HG02943 (cell line): ENCODE results near the gene CX3CR1.

ENCODE experiments used
- ATAC-seq: cut with Tn5 transposase; IDR thresholded peaks from one replicate; pipeline ENCODE4 v1.9.1; 2021; ENCODE audit warnings: mild to moderate bottlenecking, low read depth, moderate library complexity; ENCODE audit not compliant: unreplicated experiment

CX3CR1 gene

GRCh38 chr3:39271363-39271914, 8.4 kb downstream of the CX3CR1 start:
- ATAC-seq, result no peak

GRCh38 chr3:39269528-39269927, 10.3 kb downstream of the CX3CR1 start:
- no peak for ATAC-seq

DNA sequence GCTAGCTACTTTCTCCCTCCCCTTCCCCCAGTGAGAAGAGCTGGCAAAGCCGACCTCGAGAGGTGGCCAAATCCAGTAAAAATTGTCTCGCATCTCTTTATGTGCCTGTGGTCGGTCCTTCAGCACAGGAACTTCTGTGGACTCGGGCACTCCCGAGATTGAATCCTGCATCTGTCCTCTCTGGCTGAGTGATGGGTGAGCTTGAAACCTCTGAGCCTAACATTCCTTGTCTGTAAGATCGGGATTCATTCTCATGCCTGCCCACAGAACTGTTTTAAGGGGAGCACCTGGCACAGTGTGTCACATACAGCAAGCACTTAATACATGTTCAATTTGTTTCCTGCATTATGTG, 11.3 kb downstream of the CX3CR1 start:
- no peak for ATAC-seq

DNA sequence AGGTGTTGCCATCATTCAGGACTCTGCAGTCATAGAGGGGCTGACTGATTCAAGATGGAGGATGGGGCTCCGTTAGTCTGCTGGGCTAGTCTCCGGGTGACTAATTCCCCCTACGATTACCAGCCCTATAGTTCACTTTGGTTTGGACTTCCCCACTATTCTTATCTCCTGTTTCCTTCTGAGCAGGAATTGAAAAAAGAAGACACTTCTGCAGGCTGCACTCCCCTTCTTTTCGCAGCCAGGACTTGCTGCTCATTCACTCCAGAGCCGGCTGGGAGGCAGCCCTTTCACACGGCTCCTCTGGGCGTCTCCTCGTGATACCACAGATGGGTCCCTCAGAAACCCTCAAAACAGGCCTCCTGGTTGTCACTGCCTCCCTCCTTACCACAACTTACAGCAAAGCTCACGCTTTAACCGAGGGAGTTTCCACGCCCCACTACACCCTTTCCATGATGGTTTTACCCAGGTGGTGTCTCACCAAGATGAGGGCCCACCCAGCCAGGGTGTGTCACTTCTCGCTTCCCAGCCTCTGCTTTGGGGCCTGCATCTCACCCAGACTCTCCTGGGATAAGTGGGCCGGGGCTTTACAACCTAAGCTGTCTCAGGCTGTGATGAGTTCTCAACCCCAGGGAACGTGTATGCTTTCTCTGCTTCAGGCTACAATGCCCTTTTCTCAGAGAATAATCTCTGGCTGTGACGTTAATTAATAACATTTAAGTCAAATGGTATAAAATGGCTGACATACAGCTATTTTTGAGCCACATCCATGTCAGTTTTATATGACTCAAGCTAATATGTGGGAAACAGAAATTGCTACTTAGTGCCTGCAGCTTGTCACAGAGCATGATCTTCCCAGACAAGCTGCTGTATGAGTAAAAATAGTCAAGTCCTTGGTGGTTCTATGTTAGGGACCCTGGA, 11.9 kb downstream of the CX3CR1 start:
- ATAC-seq, result no peak

DNA sequence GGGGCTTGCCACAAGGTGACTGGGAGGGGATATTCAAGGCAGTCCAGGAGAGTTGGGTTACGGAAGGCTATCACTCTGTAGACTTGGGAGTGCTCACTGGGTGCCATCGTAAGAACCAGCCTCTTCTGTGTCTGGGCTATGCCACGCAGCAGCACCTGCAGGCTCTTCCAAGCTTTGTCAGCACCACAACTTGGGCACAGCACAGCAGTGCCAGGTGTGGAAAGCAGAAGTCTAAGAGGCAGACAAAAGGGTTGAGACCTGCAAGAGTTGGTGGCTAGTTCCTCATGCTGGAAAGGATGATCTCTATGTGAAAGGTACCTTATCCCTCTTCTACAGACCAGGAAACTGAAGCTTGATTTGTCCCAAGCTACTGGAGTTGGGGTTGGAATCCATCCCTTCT, 15.8 kb downstream of the CX3CR1 start:
- ATAC-seq, result no peak

DNA sequence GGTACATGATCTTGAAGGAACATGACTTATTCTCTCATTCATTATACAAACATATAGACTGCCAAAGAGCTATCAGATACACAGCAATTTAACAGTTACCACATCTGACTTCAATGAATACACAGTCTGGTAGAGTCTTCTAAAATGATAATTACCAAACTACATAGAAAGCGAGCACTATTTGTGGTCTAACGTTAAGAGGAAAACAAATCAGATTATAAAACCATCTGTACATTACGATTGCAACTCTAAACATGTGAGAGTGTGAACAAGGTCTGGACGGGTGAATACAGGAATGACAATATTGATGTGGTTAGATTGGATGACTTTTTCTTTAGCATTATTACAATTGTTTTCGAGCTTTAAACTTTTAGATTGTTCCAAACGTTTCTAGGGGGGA, 16.3 kb downstream of the CX3CR1 start:
- no peak for ATAC-seq

DNA sequence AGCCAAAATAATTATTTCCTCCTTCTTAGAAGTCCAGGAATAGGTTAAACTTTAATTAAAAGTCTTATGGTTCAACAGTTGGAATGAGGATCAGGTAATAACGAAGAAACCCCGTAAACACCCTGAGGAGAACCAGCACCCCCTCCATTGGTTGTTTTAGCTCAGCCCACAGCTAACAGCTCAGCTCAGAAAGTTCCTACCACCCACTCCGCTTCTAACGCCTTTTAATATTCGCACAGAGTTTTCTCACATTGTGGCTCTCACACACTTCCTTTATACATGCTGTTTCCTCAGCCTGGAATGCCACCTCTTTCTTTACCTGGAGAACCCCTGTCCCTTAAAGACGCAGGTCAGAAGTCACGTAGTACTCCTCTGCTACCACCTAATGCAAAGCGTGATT, 17.0 kb downstream of the CX3CR1 start:
- no peak for ATAC-seq

DNA sequence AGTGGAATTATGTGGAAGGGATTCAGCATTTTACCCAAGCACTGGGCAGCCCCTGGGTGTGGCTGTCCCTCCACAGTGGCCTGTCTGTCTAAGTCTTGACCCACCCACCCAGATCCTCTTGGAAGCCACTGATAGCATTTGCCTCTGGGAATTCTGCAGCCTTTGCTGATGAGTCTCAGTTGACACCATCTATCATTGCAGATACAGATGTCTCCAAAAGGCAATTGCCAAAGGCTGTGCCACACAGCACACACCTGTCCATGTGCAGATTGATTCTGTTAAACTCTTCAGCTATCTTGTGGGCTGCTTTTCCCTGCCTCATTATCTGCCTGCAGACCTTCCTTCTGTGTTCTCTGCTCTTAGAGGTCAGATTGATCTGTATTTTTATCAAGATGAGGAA, 18.1 kb downstream of the CX3CR1 start:
- ATAC-seq, result no peak

GRCh38 chr3:39260957-39261356, 18.9 kb downstream of the CX3CR1 start:
- no peak for ATAC-seq

GRCh38 chr3:39260318-39260717, 19.5 kb downstream of the CX3CR1 start:
- no peak for ATAC-seq

GRCh38 chr3:39255503-39256325, 24.1 kb downstream of the CX3CR1 start:
- peak; percentile 98 for ATAC-seq

- no peak for ATAC-seq
These were observed 24.9 kb downstream of the CX3CR1 start for GRCh38 chr3:39254806-39255449.

DNA sequence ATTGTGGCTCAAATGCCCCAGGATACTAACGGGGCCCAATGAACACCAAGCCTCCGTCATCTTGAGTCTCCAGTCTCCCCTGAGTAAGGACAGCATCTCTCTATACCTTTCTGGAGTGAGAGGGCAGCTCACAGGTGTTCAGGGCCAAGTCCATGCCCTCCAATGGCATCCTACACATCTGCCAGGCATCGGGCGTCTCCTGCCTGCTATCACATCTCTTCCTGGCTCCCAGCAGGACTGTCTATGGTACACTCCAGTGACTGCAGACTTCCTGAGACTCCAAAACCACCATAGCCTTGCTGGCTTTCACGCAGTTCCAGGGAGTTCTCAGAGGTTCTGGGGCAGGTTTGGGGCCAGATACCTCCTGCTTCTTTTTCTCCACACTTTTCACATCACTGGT, 28.3 kb downstream of the CX3CR1 start:
- ATAC-seq, result no peak

- ATAC-seq, result no peak
These were observed 29.6 kb downstream of the CX3CR1 start for GRCh38 chr3:39250116-39250747.

- ATAC-seq, result no peak
These were observed 30.3 kb downstream of the CX3CR1 start for GRCh38 chr3:39249453-39250115.

DNA sequence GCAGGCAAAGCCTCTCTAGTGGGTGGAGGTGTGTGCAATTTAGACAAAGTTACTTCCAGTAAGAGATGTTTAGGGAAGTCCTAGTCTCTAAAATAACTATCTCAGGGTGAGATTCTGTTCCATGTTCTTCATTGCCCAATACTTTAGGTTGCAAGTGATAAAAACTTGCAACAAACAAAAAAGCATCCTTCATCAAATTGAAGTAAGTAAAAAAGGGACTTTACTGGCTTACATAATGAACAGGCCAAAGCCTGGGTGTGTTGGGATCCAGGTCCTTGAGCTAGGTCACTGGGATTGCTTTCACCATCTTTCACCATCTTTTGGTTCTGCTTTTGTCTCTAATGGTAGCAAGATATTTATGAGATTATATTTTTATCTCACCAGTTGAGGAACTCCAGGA, 38.3 kb downstream of the CX3CR1 start:
- ATAC-seq, result no peak

GRCh38 chr3:39237027-39237426, 42.8 kb downstream of the CX3CR1 start:
- ATAC-seq, result no peak

DNA sequence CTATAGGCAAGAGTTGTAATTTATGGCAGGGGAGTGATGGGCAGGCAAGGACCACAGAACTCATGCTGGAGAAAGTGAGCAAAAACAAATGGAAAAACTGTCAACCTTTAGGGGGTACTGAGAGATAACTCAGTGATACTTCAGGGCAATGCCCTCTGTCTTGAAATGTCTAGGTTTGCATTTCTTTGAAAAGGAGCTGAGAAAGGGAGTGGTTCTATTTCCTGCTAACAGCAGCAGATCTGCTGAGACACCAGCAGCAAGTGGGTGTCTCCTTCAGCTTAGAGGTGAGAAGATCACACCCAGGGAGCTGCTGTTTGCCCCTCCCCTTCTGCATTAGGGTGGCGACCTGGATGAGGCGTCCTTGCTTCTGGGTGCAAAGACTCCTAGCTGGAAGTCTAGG, 45.2 kb downstream of the CX3CR1 start:
- ATAC-seq, result no peak

DNA sequence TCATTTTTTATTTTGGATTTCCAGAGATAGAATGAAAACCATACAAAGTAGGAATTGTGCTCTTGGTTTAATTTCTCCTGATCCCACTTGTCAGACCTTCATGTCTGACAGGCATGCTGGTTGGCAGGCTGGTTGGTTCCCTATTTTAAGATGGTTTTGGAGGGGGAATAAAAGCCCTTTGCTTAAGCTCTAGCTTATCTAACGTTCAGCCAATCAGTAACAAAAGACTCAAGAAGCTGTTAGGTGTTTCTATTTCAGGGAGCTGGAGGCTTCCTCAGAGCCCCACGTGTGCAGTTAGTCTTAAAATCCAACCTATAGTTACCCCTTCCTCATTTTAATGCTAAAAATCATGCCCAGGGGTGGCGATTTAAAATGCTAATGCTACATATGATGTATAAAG, 47.0 kb downstream of the CX3CR1 start:
- ATAC-seq, result no peak

GRCh38 chr3:39230453-39230852, 49.4 kb downstream of the CX3CR1 start:
- ATAC-seq, result no peak
